WTC11 (cell line): ENCODE measurements around the gene ICAM3. TPM values are rescaled to one million over a fixed set of nuclear protein-coding genes. Genes with fewer than 3 reads are reported as not detected.
A peak's percentile ranks its signal among the peaks of the same experiment; 100 is the strongest.

Source experiments
- ATAC-seq: fragments of 200-7000 bp; cut with Tn5 transposase; 2 replicates; pipeline ENCODE4 v1.10.0; 2021; ENCODE audit warnings: mild to moderate bottlenecking, moderate library complexity
- CTCF ChIA-PET: fragments of 300-600 bp; sonication (Branson Sonifier 250); formaldehyde crosslinking; loops from one replicate; lab custom pipeline; 2021; ENCODE audit warnings: antibody characterized with exemption; lab: Charles Lee
- POLR2A ChIA-PET: fragments of 350-600 bp; sonication (Branson Sonifier 250); formaldehyde crosslinking; loops from one replicate; lab custom pipeline; 2021; ENCODE audit warnings: antibody characterized with exemption; lab: Charles Lee
- DNase-seq: peaks from one replicate; pipeline ENCODE4 v3.0.0; 2021; ENCODE audit warnings: low spot score
- H3K27ac Mint-ChIP-seq: 2 replicates; pipeline ENCODE4 v1.8.0; 2021; ENCODE audit warnings: mixed read lengths
- H3K27me3 Mint-ChIP-seq: 2 replicates; pipeline ENCODE4 v1.8.0; 2021; ENCODE audit warnings: low read depth, mild to moderate bottlenecking, moderate library complexity, mixed read lengths
- H3K36me3 Mint-ChIP-seq: 2 replicates; pipeline ENCODE4 v1.8.0; 2021; ENCODE audit warnings: mixed read lengths
- H3K4me1 Mint-ChIP-seq: 2 replicates; pipeline ENCODE4 v1.8.0; 2022; ENCODE audit warnings: mixed read lengths
- H3K4me3 Mint-ChIP-seq: 2 replicates; pipeline ENCODE4 v1.8.0; 2021; ENCODE audit warnings: mild to moderate bottlenecking, moderate library complexity, mixed read lengths
- H3K9me3 Mint-ChIP-seq: 2 replicates; pipeline ENCODE4 v1.8.0; 2021; ENCODE audit warnings: mixed read lengths
- ATF1 ChIP-seq: sonication (generic); formaldehyde crosslinking; IDR thresholded peaks from 2 replicates; pipeline ENCODE4 v1.8.1; 2023; ENCODE audit warnings: mild to moderate bottlenecking, moderate library complexity, missing genetic modification reagents
- CDX4 ChIP-seq: fragments of 250-450 bp; sonication (Bioruptor Pico); IDR thresholded peaks from 2 replicates; pipeline ENCODE4 v1.9.0; 2021; ENCODE audit warnings: moderate library complexity, mild to moderate bottlenecking, inconsistent platforms, borderline replicate concordance
- CREB1 ChIP-seq: sonication (generic); formaldehyde crosslinking; IDR thresholded peaks from 2 replicates; pipeline ENCODE4 v1.8.0; 2023; ENCODE audit warnings: mild to moderate bottlenecking, missing genetic modification reagents
- ESRRA ChIP-seq: sonication (generic); formaldehyde crosslinking; IDR thresholded peaks from 2 replicates; pipeline ENCODE4 v1.8.1; 2022; ENCODE audit warnings: mild to moderate bottlenecking, missing genetic modification reagents, borderline replicate concordance
- FOXK1 ChIP-seq: sonication (generic); formaldehyde crosslinking; IDR thresholded peaks from 2 replicates; pipeline ENCODE4 v1.8.0; 2022; ENCODE audit warnings: mild to moderate bottlenecking, moderate library complexity, missing genetic modification reagents
- FOXP1 ChIP-seq: sonication (generic); formaldehyde crosslinking; IDR thresholded peaks from 2 replicates; pipeline ENCODE4 v1.8.0; 2022; ENCODE audit warnings: missing genetic modification reagents, mild to moderate bottlenecking, moderate library complexity, borderline replicate concordance
- GRHL2 ChIP-seq: fragments of 250-450 bp; sonication (Bioruptor Pico); IDR thresholded peaks from 2 replicates; pipeline ENCODE4 v1.8.0; 2022; ENCODE audit warnings: mild to moderate bottlenecking, moderate library complexity; ENCODE audit not compliant: insufficient replicate concordance, severe bottlenecking
- HMGXB4 ChIP-seq: sonication (generic); formaldehyde crosslinking; IDR thresholded peaks from 2 replicates; pipeline ENCODE4 v1.8.1; 2023; ENCODE audit warnings: mild to moderate bottlenecking, moderate library complexity, missing genetic modification reagents
- IRF1 ChIP-seq: sonication (generic); formaldehyde crosslinking; IDR thresholded peaks from 2 replicates; pipeline ENCODE4 v1.8.0; 2023; ENCODE audit warnings: missing genetic modification reagents
- IRF2 ChIP-seq: sonication (generic); formaldehyde crosslinking; IDR thresholded peaks from 2 replicates; pipeline ENCODE4 v1.8.0; 2022; ENCODE audit warnings: low read depth, missing genetic modification reagents, borderline replicate concordance
- MLX ChIP-seq: sonication (generic); formaldehyde crosslinking; IDR thresholded peaks from 2 replicates; pipeline ENCODE4 v1.8.1; 2023; ENCODE audit warnings: mild to moderate bottlenecking, missing genetic modification reagents, moderate library complexity
- MYBL2 ChIP-seq: sonication (generic); formaldehyde crosslinking; IDR thresholded peaks from 2 replicates; pipeline ENCODE4 v1.8.1; 2023; ENCODE audit warnings: mild to moderate bottlenecking, moderate library complexity, missing genetic modification reagents
- NFYB ChIP-seq: sonication (generic); formaldehyde crosslinking; conservative IDR thresholded peaks from 2 replicates; pipeline ENCODE4 v1.8.0; 2022; ENCODE audit warnings: low read depth, missing genetic modification reagents
- NR1H2 ChIP-seq: sonication (generic); formaldehyde crosslinking; IDR thresholded peaks from 2 replicates; pipeline ENCODE4 v1.9.0; 2021; ENCODE audit warnings: mild to moderate bottlenecking, moderate library complexity, missing genetic modification reagents
- OVOL2 ChIP-seq: fragments of 250-450 bp; sonication (Bioruptor Pico); IDR thresholded peaks from 2 replicates; pipeline ENCODE4 v1.9.0; 2021; ENCODE audit warnings: mild to moderate bottlenecking, borderline replicate concordance
- RELA ChIP-seq: sonication (generic); formaldehyde crosslinking; IDR thresholded peaks from 2 replicates; pipeline ENCODE4 v1.8.1; 2022; ENCODE audit warnings: missing genetic modification reagents, mild to moderate bottlenecking, borderline replicate concordance
- SP1 ChIP-seq: sonication (generic); formaldehyde crosslinking; conservative IDR thresholded peaks from 2 replicates; pipeline ENCODE4 v1.8.1; 2022; ENCODE audit warnings: missing genetic modification reagents
- TCF7 ChIP-seq: sonication (generic); formaldehyde crosslinking; IDR thresholded peaks from 2 replicates; pipeline ENCODE4 v1.8.0; 2022; ENCODE audit warnings: mild to moderate bottlenecking, low read depth, missing genetic modification reagents, moderate library complexity
- ZNF263 ChIP-seq: sonication (generic); formaldehyde crosslinking; IDR thresholded peaks from 2 replicates; pipeline ENCODE4 v1.8.1; 2022; ENCODE audit warnings: low read depth, mild to moderate bottlenecking, moderate library complexity, missing genetic modification reagents
- ZNF281 ChIP-seq: sonication (generic); formaldehyde crosslinking; IDR thresholded peaks from 2 replicates; pipeline ENCODE4 v1.8.0; 2023; ENCODE audit warnings: mild to moderate bottlenecking, missing genetic modification reagents
- total RNA-seq: library from RNA; stranded (reverse); gene quantifications from 3 replicates; pipeline ENCODE4 v1.2.3, GENCODE V29; 2021

The ICAM3 gene
- total RNA-seq, 1 experiment from 2014 or later = 18.7 TPM

- ChIA-PET CTCF (interaction anchor here (0.6 to 9.0 kb wide), 15 partner anchors 20 to 195 kb away, joined by 3 to 180 read pairs (median 4); partner anchors contain the start of genes CDC37, ICAM1, PDE4A and TYK2), POLR2A (interaction anchor here (1.0 to 1.7 kb wide), 4 partner anchors 21 to 62 kb away, joined by 3 to 8 read pairs (median 5); partner anchors contain the start of gene ICAM1)
- TF ChIP-seq ZNF281 (CRISPR knock-in tag) (no peak), OVOL2 (CRISPR knock-in tag) (no peak), IRF2 (no peak), NFYB (no peak), ZNF263 (CRISPR knock-in tag) (peak; percentile 51; the same call in 1 of the 2 replicates), ESRRA (CRISPR knock-in tag) (no peak), IRF1 (no peak), MLX (CRISPR knock-in tag) (no peak)
- Mint-ChIP-seq H3K27ac (no peak overlapping the region), H3K36me3 (no peaks in the 10 kb centered on the region), H3K4me3 (peak overlapping the region; percentile 82), H3K9me3 (no peaks in the 10 kb centered on the region), H3K27me3 (peaks cover 98% of the 10 kb centered on the region), H3K4me1 (peaks cover 38% of the 10 kb centered on the region)
- DNase-seq (no peak), ATAC-seq (no peak)
Observed at GRCh38 chr19:10291554-10292205, 47.7 kb downstream of the ICAM3 start.

- ChIA-PET POLR2A (interaction anchor here (1.0 to 1.7 kb wide), 4 partner anchors 20 to 62 kb away, joined by 3 to 8 read pairs (median 5); partner anchors contain the start of gene ICAM1), CTCF (interaction anchor here (0.6 to 9.0 kb wide), 15 partner anchors 19 to 196 kb away, joined by 3 to 180 read pairs (median 4); partner anchors contain the start of genes CDC37, ICAM1, PDE4A and RAVER1)
- Mint-ChIP-seq H3K27me3 (peaks cover 98% of the 10 kb centered on the region), H3K4me1 (peaks cover 42% of the 10 kb centered on the region), H3K36me3 (no peaks in the 10 kb centered on the region), H3K27ac (no peak overlapping the region), H3K9me3 (no peaks in the 10 kb centered on the region), H3K4me3 (peak overlapping the region; percentile 82)
- 0 out of 2 replicates have a peak, but pooled peaks have one; percentile 24 for TF ChIP-seq TCF7 (CRISPR knock-in tag)
- TF ChIP-seq SP1 (CRISPR knock-in tag) = 0 out of 2 replicates have a peak, but pooled peaks have one; percentile 58
- TF ChIP-seq RELA (CRISPR knock-in tag) = no peak
- peak; percentile 19; the same call in 1 of the 2 replicates for TF ChIP-seq FOXK1 (CRISPR knock-in tag)
- TF ChIP-seq IRF1 = no peak
- TF ChIP-seq CREB1 (CRISPR knock-in tag) = no peak
- 0 out of 2 replicates have a peak, but pooled peaks have one; percentile 7 for TF ChIP-seq NFYB
- TF ChIP-seq HMGXB4 (CRISPR knock-in tag) = no peak
- no peak for TF ChIP-seq ATF1 (CRISPR knock-in tag)
- 0 out of 2 replicates have a peak, but pooled peaks have one; percentile 22 for TF ChIP-seq NR1H2 (CRISPR knock-in tag)
- TF ChIP-seq CDX4 = no peak
- TF ChIP-seq FOXP1 (CRISPR knock-in tag) = peak; percentile 59; the same call in 1 of the 2 replicates
- no peak for TF ChIP-seq GRHL2 (CRISPR knock-in tag)
- no peak for TF ChIP-seq MYBL2 (CRISPR knock-in tag)
- DNase-seq (peak; percentile 73), ATAC-seq (no peak)
Observed at GRCh38 chr19:10290876-10291553, 48.4 kb downstream of the ICAM3 start.
